NCI-H2196 treated with DMSO at 0.1 percent for 48 hours (cell line): ENCODE measurements around the gene SH3RF1.

Source experiments
- DNase-seq: peaks from one replicate; lab custom pipeline; 2025; ENCODE audit not compliant: unreplicated experiment; lab: John Stamatoyannopoulos, UW

The SH3RF1 gene

GRCh38 chr4:169167957-169168858, 102.5 kb downstream of the SH3RF1 start:
- no peak for DNase-seq

GRCh38 chr4:169164669-169165415, 105.9 kb downstream of the SH3RF1 start:
- DNase-seq, result no peak

- no peak for DNase-seq
Measured at GRCh38 chr4:169163947-169164668, 106.6 kb downstream of the SH3RF1 start.

- no peak for DNase-seq
Measured at GRCh38 chr4:169163495-169163894, 107.3 kb downstream of the SH3RF1 start.

- no peak for DNase-seq
Measured at GRCh38 chr4:169160825-169161224, 109.9 kb downstream of the SH3RF1 start.

GRCh38 chr4:169159624-169160171, 111.1 kb downstream of the SH3RF1 start:
- no peak for DNase-seq

- DNase-seq, result no peak
Measured at GRCh38 chr4:169158861-169159260, 111.9 kb downstream of the SH3RF1 start.

GRCh38 chr4:169158046-169158445, 112.7 kb downstream of the SH3RF1 start:
- no peak for DNase-seq

GRCh38 chr4:169156392-169156791, 114.4 kb downstream of the SH3RF1 start:
- no peak for DNase-seq

GRCh38 chr4:169154121-169154520, 116.6 kb downstream of the SH3RF1 start:
- no peak for DNase-seq

GRCh38 chr4:169153481-169154087, 117.2 kb downstream of the SH3RF1 start:
- no peak for DNase-seq

GRCh38 chr4:169152899-169153298, 117.9 kb downstream of the SH3RF1 start:
- DNase-seq, result no peak

GRCh38 chr4:169152098-169152497, 118.7 kb downstream of the SH3RF1 start:
- no peak for DNase-seq

- no peak for DNase-seq
Measured at GRCh38 chr4:169151671-169152070, 119.1 kb downstream of the SH3RF1 start.

- no peak for DNase-seq
Measured at GRCh38 chr4:169150806-169151205, 120.0 kb downstream of the SH3RF1 start.

GRCh38 chr4:169148885-169149284, 121.9 kb downstream of the SH3RF1 start:
- DNase-seq, result no peak

- DNase-seq, result no peak
Measured at GRCh38 chr4:169147191-169147590, 123.6 kb downstream of the SH3RF1 start.

GRCh38 chr4:169144061-169144600, 126.6 kb downstream of the SH3RF1 start:
- no peak for DNase-seq

- DNase-seq, result no peak
Measured at GRCh38 chr4:169143335-169143734, 127.4 kb downstream of the SH3RF1 start.

GRCh38 chr4:169142906-169143305, 127.8 kb downstream of the SH3RF1 start:
- no peak for DNase-seq
